SK-N-MC (cell line): ENCODE data around the gene ANXA10.

ENCODE experiments used
- DNase-seq: peaks from one replicate; pipeline ENCODE4 v3.0.0-alpha.2; 2011; ENCODE audit warnings: low read depth, low spot score
- H3K27ac ChIP-seq: fragments of 200-600 bp; sonication (generic); 2 replicates; pipeline ENCODE4 v1.5.1; 2016; ENCODE audit warnings: mixed run types
- H3K36me3 ChIP-seq: fragments of 200-600 bp; sonication (generic); 2 replicates; pipeline ENCODE4 v1.6.1; 2017; ENCODE audit warnings: antibody characterized with exemption, low read length, mixed read lengths; ENCODE audit not compliant: insufficient read depth
- H3K4me3 ChIP-seq: fragments of 200-600 bp; sonication (generic); 2 replicates; pipeline ENCODE4 v1.5.1; 2016
- H3K9ac ChIP-seq: fragments of 200-600 bp; sonication (generic); 2 replicates; pipeline ENCODE4 v1.8.0; 2017; ENCODE audit warnings: mixed run types, mixed read lengths; ENCODE audit not compliant: insufficient read length
- H3K9me3 ChIP-seq: fragments of 200-600 bp; sonication (generic); 2 replicates; pipeline ENCODE4 v1.6.1; 2017; ENCODE audit warnings: low read depth, mild to moderate bottlenecking, antibody characterized with exemption, low read length, moderate library complexity, mixed read lengths
- EZH2 ChIP-seq: fragments of 200-600 bp; sonication (generic); IDR thresholded peaks from one replicate; pipeline ENCODE4 v1.6.1; 2017; ENCODE audit warnings: antibody characterized with exemption
- FOXP2 ChIP-seq: optimal IDR thresholded peaks from 2 replicates; pipeline ENCODE3; 2011; ENCODE audit warnings: mild to moderate bottlenecking, moderate library complexity; ENCODE audit not compliant: insufficient read depth; ENCODE audit errors: extremely low read length, control extremely low read depth
- POLR2AphosphoS5 ChIP-seq: IDR thresholded peaks from 2 replicates; pipeline ENCODE4 v1.6.1; 2012; ENCODE audit warnings: mild to moderate bottlenecking, low read depth, low read length, borderline replicate concordance

Gene ANXA10

GRCh38 chr4:168092176-168092712, at the start of gene ANXA10:
Gene ANXA10, plus strand, starts transcription at chr4:168092537. Its CDS starts 164 bp downstream, at chr4:168092701.
- Histone ChIP-seq H3K4me3 (no peak within 1 kb of the TSS), H3K9me3 (no peaks in the 10 kb centered on the region), H3K36me3 (no peaks in the 10 kb centered on the region), H3K27ac (no peak within 1 kb of the TSS), H3K9ac (no peak within 1 kb of the TSS)
- DNase-seq, result no peak
- TF ChIP-seq FOXP2 (no peak), POLR2AphosphoS5 (no peak)

- no peak for DNase-seq
- TF ChIP-seq POLR2AphosphoS5, result no peak
- H3K4me3 ChIP-seq, result no peak overlapping the region
- H3K27ac ChIP-seq, result no peak overlapping the region
- no peaks in the 10 kb centered on the region for H3K36me3 ChIP-seq
- H3K9me3 ChIP-seq, result no peaks in the 10 kb centered on the region
- H3K9ac ChIP-seq, result no peak overlapping the region
Observed at GRCh38 chr4:168045354-168045753, 47.0 kb upstream of the ANXA10 start.

- no peak for DNase-seq
- Histone ChIP-seq H3K36me3 (no peaks in the 10 kb centered on the region), H3K4me3 (no peak overlapping the region), H3K9me3 (no peaks in the 10 kb centered on the region), H3K9ac (no peak overlapping the region), H3K27ac (no peak overlapping the region)
- TF ChIP-seq EZH2 (no peak), POLR2AphosphoS5 (no peak), FOXP2 (no peak)
Observed at GRCh38 chr4:168050002-168050401, 42.3 kb upstream of the ANXA10 start.

- Histone ChIP-seq H3K4me3 (no peak overlapping the region), H3K9me3 (no peaks in the 10 kb centered on the region), H3K27ac (no peak overlapping the region), H3K36me3 (no peaks in the 10 kb centered on the region), H3K9ac (no peak overlapping the region)
- TF ChIP-seq EZH2 (no peak), FOXP2 (no peak), POLR2AphosphoS5 (no peak)
- no peak for DNase-seq
Observed at GRCh38 chr4:168051526-168051925, 40.8 kb upstream of the ANXA10 start.

GRCh38 chr4:168057412-168057811, 34.9 kb upstream of the ANXA10 start:
- H3K9ac ChIP-seq, result no peak overlapping the region

GRCh38 chr4:168059251-168059650, 33.1 kb upstream of the ANXA10 start:
- TF ChIP-seq POLR2AphosphoS5 (no peak), EZH2 (no peak), FOXP2 (no peak)
- no peaks in the 10 kb centered on the region for H3K36me3 ChIP-seq
- no peaks in the 10 kb centered on the region for H3K9me3 ChIP-seq
- no peak overlapping the region for H3K9ac ChIP-seq
- no peak overlapping the region for H3K4me3 ChIP-seq
- no peak overlapping the region for H3K27ac ChIP-seq
- DNase-seq, result no peak

More at GRCh38 chr4:168057412-168057811, 34.9 kb upstream of the ANXA10 start:
- Histone ChIP-seq H3K9me3 (no peaks in the 10 kb centered on the region), H3K4me3 (no peak overlapping the region), H3K36me3 (no peaks in the 10 kb centered on the region), H3K27ac (no peak overlapping the region)
- TF ChIP-seq POLR2AphosphoS5 (no peak), FOXP2 (no peak), EZH2 (no peak)
- no peak for DNase-seq

GRCh38 chr4:168063031-168063430, 29.3 kb upstream of the ANXA10 start:
- no peak overlapping the region for H3K4me3 ChIP-seq
- no peaks in the 10 kb centered on the region for H3K36me3 ChIP-seq
- H3K27ac ChIP-seq, result no peak overlapping the region
- H3K9me3 ChIP-seq, result no peaks in the 10 kb centered on the region
- no peak for TF ChIP-seq FOXP2
- no peak for TF ChIP-seq EZH2
- TF ChIP-seq POLR2AphosphoS5, result no peak
- no peak for DNase-seq
- H3K9ac ChIP-seq, result no peak overlapping the region

- Histone ChIP-seq H3K27ac (no peak overlapping the region), H3K9me3 (no peaks in the 10 kb centered on the region), H3K36me3 (no peaks in the 10 kb centered on the region), H3K9ac (no peak overlapping the region), H3K4me3 (no peak overlapping the region)
- no peak for TF ChIP-seq EZH2
- no peak for TF ChIP-seq POLR2AphosphoS5
- TF ChIP-seq FOXP2, result no peak
- no peak for DNase-seq
Observed at GRCh38 chr4:168070903-168071302, 21.4 kb upstream of the ANXA10 start.

- no peak overlapping the region for H3K27ac ChIP-seq
Observed at GRCh38 chr4:168071304-168071703, 21.0 kb upstream of the ANXA10 start.

More at GRCh38 chr4:168071304-168071703, 21.0 kb upstream of the ANXA10 start:
- Histone ChIP-seq H3K4me3 (no peak overlapping the region), H3K36me3 (no peaks in the 10 kb centered on the region), H3K9me3 (no peaks in the 10 kb centered on the region), H3K9ac (no peak overlapping the region)
- no peak for DNase-seq
- TF ChIP-seq FOXP2, result no peak
- no peak for TF ChIP-seq EZH2
